SK-N-MC (cell line): Measurements from ENCODE around the gene ROBO2.

Experiments used
- DNase-seq: peaks from one replicate; pipeline ENCODE4 v3.0.0-alpha.2; 2011; ENCODE audit warnings: low read depth, low spot score
- H3K27ac ChIP-seq: fragments of 200-600 bp; sonication (generic); 2 replicates; pipeline ENCODE4 v1.5.1; 2016; ENCODE audit warnings: mixed run types
- H3K36me3 ChIP-seq: fragments of 200-600 bp; sonication (generic); 2 replicates; pipeline ENCODE4 v1.6.1; 2017; ENCODE audit warnings: antibody characterized with exemption, low read length, mixed read lengths; ENCODE audit not compliant: insufficient read depth
- H3K4me3 ChIP-seq: fragments of 200-600 bp; sonication (generic); 2 replicates; pipeline ENCODE4 v1.5.1; 2016
- H3K9ac ChIP-seq: fragments of 200-600 bp; sonication (generic); 2 replicates; pipeline ENCODE4 v1.8.0; 2017; ENCODE audit warnings: mixed run types, mixed read lengths; ENCODE audit not compliant: insufficient read length
- H3K9me3 ChIP-seq: fragments of 200-600 bp; sonication (generic); 2 replicates; pipeline ENCODE4 v1.6.1; 2017; ENCODE audit warnings: low read depth, mild to moderate bottlenecking, antibody characterized with exemption, low read length, moderate library complexity, mixed read lengths
- EZH2 ChIP-seq: fragments of 200-600 bp; sonication (generic); IDR thresholded peaks from one replicate; pipeline ENCODE4 v1.6.1; 2017; ENCODE audit warnings: antibody characterized with exemption
- FOXP2 ChIP-seq: optimal IDR thresholded peaks from 2 replicates; pipeline ENCODE3; 2011; ENCODE audit warnings: mild to moderate bottlenecking, moderate library complexity; ENCODE audit not compliant: insufficient read depth; ENCODE audit errors: extremely low read length, control extremely low read depth
- POLR2AphosphoS5 ChIP-seq: IDR thresholded peaks from 2 replicates; pipeline ENCODE4 v1.6.1; 2012; ENCODE audit warnings: mild to moderate bottlenecking, low read depth, low read length, borderline replicate concordance

Gene ROBO2

GRCh38 chr3:77427528-77427927 lies 387.6 kb downstream of the ROBO2 start:
- TF ChIP-seq POLR2AphosphoS5 (no peak), FOXP2 (no peak), EZH2 (no peak)
- Histone ChIP-seq H3K4me3 (0 out of 2 replicates have a peak overlapping the region, but pooled peaks have one; percentile 28), H3K27ac (peak overlapping the region; percentile 96), H3K9ac (peak overlapping the region; percentile 59), H3K36me3 (no peaks in the 10 kb centered on the region), H3K9me3 (no peaks in the 10 kb centered on the region)
- no peak for DNase-seq

- Histone ChIP-seq H3K27ac (peak overlapping the region; percentile 68; the same call in 1 of the 2 replicates), H3K9ac (no peak overlapping the region), H3K4me3 (no peak overlapping the region), H3K36me3 (no peaks in the 10 kb centered on the region), H3K9me3 (no peaks in the 10 kb centered on the region)
- no peak for DNase-seq
- TF ChIP-seq EZH2 (no peak), POLR2AphosphoS5 (no peak), FOXP2 (no peak)
These were observed 397.0 kb downstream of the ROBO2 start for GRCh38 chr3:77436908-77437307.

GRCh38 chr3:77446084-77446483 lies 406.2 kb downstream of the ROBO2 start:
- Histone ChIP-seq H3K9me3 (no peaks in the 10 kb centered on the region), H3K27ac (no peak overlapping the region; the same call in 1 of the 2 replicates), H3K4me3 (no peak overlapping the region), H3K9ac (no peak overlapping the region), H3K36me3 (no peaks in the 10 kb centered on the region)
- no peak for DNase-seq
- TF ChIP-seq FOXP2 (no peak), POLR2AphosphoS5 (no peak), EZH2 (no peak)

- Histone ChIP-seq H3K36me3 (no peaks in the 10 kb centered on the region), H3K27ac (no peak overlapping the region), H3K4me3 (no peak overlapping the region), H3K9ac (no peak overlapping the region), H3K9me3 (no peaks in the 10 kb centered on the region)
- TF ChIP-seq EZH2 (no peak), POLR2AphosphoS5 (no peak)
- DNase-seq, result no peak
These were observed 406.9 kb downstream of the ROBO2 start for GRCh38 chr3:77446761-77447160.

- H3K4me3 ChIP-seq, result no peak overlapping the region
- H3K27ac ChIP-seq, result peak overlapping the region; percentile 62; the same call in 1 of the 2 replicates
- TF ChIP-seq FOXP2 (no peak), EZH2 (no peak), POLR2AphosphoS5 (no peak)
- no peaks in the 10 kb centered on the region for H3K9me3 ChIP-seq
- H3K36me3 ChIP-seq, result no peaks in the 10 kb centered on the region
- no peak for DNase-seq
- H3K9ac ChIP-seq, result no peak overlapping the region
These were observed 409.8 kb downstream of the ROBO2 start for GRCh38 chr3:77449459-77450350.

- Histone ChIP-seq H3K9me3 (no peaks in the 10 kb centered on the region), H3K27ac (peak overlapping the region; percentile 75), H3K4me3 (no peak overlapping the region), H3K9ac (no peak overlapping the region), H3K36me3 (no peaks in the 10 kb centered on the region)
- DNase-seq, result no peak
- TF ChIP-seq FOXP2, result no peak
- TF ChIP-seq EZH2, result no peak
These were observed 416.5 kb downstream of the ROBO2 start for GRCh38 chr3:77456431-77456830.

- no peak overlapping the region for H3K9ac ChIP-seq
- no peak for DNase-seq
- H3K4me3 ChIP-seq, result no peak overlapping the region
- no peaks in the 10 kb centered on the region for H3K36me3 ChIP-seq
- no peaks in the 10 kb centered on the region for H3K9me3 ChIP-seq
- H3K27ac ChIP-seq, result peak overlapping the region; percentile 75; the same call in 1 of the 2 replicates
- TF ChIP-seq POLR2AphosphoS5 (no peak), EZH2 (no peak), FOXP2 (no peak)
These were observed 417.0 kb downstream of the ROBO2 start for GRCh38 chr3:77456906-77457305.

GRCh38 chr3:77459926-77460325 lies 420.0 kb downstream of the ROBO2 start:
- Histone ChIP-seq H3K27ac (peak overlapping the region; percentile 25; the same call in 1 of the 2 replicates), H3K4me3 (no peak overlapping the region), H3K9me3 (no peaks in the 10 kb centered on the region), H3K9ac (no peak overlapping the region), H3K36me3 (no peaks in the 10 kb centered on the region)
- TF ChIP-seq FOXP2, result no peak
- no peak for TF ChIP-seq EZH2
- TF ChIP-seq POLR2AphosphoS5, result no peak
- no peak for DNase-seq
